Measurements from ENCODE around the gene LRRTM4.

GRCh38 chr2:76731157-76731556 is 791.0 kb downstream of the LRRTM4 start:
- TF ChIP-seq REST (IDR thresholded peaks at IDR 0.05; ENCODE audit: insufficient read depth in 1 of 2, low read depth in 2 of 2, low read length in 2 of 2) (no peak), POLR2AphosphoS5 (IDR thresholded peaks at IDR 0.05; ENCODE audit: low read depth, low read length) (no peak), TAF1 (IDR thresholded peaks at IDR 0.05; ENCODE audit: borderline replicate concordance, insufficient read depth, low read length) (no peak), FOXP2 (optimal IDR thresholded peaks at IDR 0.05; ENCODE audit: borderline replicate concordance, extremely low read depth, extremely low read length, insufficient read depth) (no peak)
